Osteoblast (primary cell): ENCODE measurements around the gene PKN2. TPM values are rescaled to one million over a fixed set of nuclear protein-coding genes. Genes with fewer than 3 reads are reported as not detected.

ENCODE experiments used
- DNase-seq: peaks from one replicate; pipeline ENCODE4 v3.0.0; 2011; ENCODE audit warnings: low spot score, mixed read lengths; ENCODE audit not compliant: insufficient read length; ENCODE audit errors: missing footprints
- H2AFZ ChIP-seq: 2 replicates; pipeline ENCODE4 v1.6.0; 2011; ENCODE audit warnings: mild to moderate bottlenecking, low read length
- H3K27ac ChIP-seq: 2 replicates; pipeline ENCODE4 v1.5.1; 2011; ENCODE audit warnings: mild to moderate bottlenecking, low read depth, low read length, moderate library complexity
- H3K27me3 ChIP-seq: 2 replicates; pipeline ENCODE4 v1.6.0; 2012; ENCODE audit warnings: mild to moderate bottlenecking, control low read depth, inconsistent platforms, low read length, moderate library complexity; ENCODE audit not compliant: insufficient read depth
- H3K36me3 ChIP-seq: 2 replicates; pipeline ENCODE4 v1.5.1; 2011; ENCODE audit warnings: mild to moderate bottlenecking, low read length, control low read depth, moderate library complexity; ENCODE audit not compliant: insufficient read depth
- H3K4me1 ChIP-seq: 2 replicates; pipeline ENCODE4 v1.5.1; 2011; ENCODE audit warnings: mild to moderate bottlenecking, low read length, control low read depth, moderate library complexity; ENCODE audit not compliant: insufficient read depth
- H3K4me2 ChIP-seq: 2 replicates; pipeline ENCODE4 v1.6.0; 2011; ENCODE audit warnings: mild to moderate bottlenecking, low read length; ENCODE audit not compliant: insufficient read depth
- H3K4me3 ChIP-seq: fragments of 200-600 bp; sonication (generic); 3 replicates; pipeline ENCODE4 v1.5.1; 2012; ENCODE audit warnings: mild to moderate bottlenecking, low read length, inconsistent platforms; ENCODE audit not compliant: insufficient read depth
- H3K79me2 ChIP-seq: 2 replicates; pipeline ENCODE4 v1.6.0; 2012; ENCODE audit warnings: mild to moderate bottlenecking, low read length, control low read depth, inconsistent platforms; ENCODE audit not compliant: insufficient read depth
- H3K9me3 ChIP-seq: 2 replicates; pipeline ENCODE4 v1.5.1; 2011; ENCODE audit warnings: low read depth, low read length, control low read depth
- H4K20me1 ChIP-seq: 2 replicates; pipeline ENCODE4 v1.6.0; 2012; ENCODE audit warnings: mild to moderate bottlenecking, low read length, control low read depth; ENCODE audit not compliant: insufficient read depth
- CTCF ChIP-seq: IDR thresholded peaks from 2 replicates; pipeline ENCODE4 v1.5.1; 2011; ENCODE audit warnings: mild to moderate bottlenecking, low read depth, low read length, moderate library complexity; ENCODE audit errors: extremely low read depth
- total RNA-seq: library from RNA; depleted of rRNA; stranded (reverse); fragments of >200 nt; gene quantifications from 2 replicates; pipeline ENCODE4 v1.2.3, GENCODE V29; 2012

Gene PKN2
- total RNA-seq, 1 donor, result 43.4 TPM

DNA sequence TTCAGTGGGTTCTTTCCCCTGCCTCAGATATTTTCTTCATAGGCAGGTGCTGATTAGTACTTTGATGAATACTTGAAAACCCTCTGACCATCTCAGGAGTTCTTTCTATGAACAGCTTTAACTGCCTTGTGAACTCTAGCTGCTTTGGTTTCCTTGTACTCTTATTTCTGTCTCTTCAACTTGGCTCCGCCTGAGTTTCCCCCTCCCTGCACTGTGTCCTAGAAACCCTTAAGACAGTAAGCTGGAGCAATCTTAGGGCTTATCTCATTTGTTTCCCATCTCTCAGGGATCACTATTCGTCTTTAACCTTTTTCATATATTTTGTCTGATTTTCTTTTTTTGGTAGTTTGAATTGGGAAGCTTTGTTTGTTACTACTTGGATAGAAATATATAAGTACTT, 99.1 kb downstream of the PKN2 start:
- peaks cover 13% of the 10 kb centered on the region for H3K36me3 ChIP-seq
- no peak overlapping the region for H2AFZ ChIP-seq
- no peaks in the 10 kb centered on the region for H3K4me1 ChIP-seq
- no peak for TF ChIP-seq CTCF
- no peaks in the 10 kb centered on the region for H3K27me3 ChIP-seq
- H4K20me1 ChIP-seq, result no peaks in the 10 kb centered on the region
- H3K9me3 ChIP-seq, result no peaks in the 10 kb centered on the region
- H3K79me2 ChIP-seq, result no peaks in the 10 kb centered on the region
- no peak overlapping the region for H3K27ac ChIP-seq
- H3K4me2 ChIP-seq, result no peak overlapping the region
- DNase-seq, result no peak
- H3K4me3 ChIP-seq, result no peak overlapping the region

GRCh38 chr1:88784551-88784950, 100.5 kb downstream of the PKN2 start:
- Histone ChIP-seq H3K27ac (no peak overlapping the region), H3K36me3 (peaks cover 13% of the 10 kb centered on the region), H3K4me2 (no peak overlapping the region)

DNA sequence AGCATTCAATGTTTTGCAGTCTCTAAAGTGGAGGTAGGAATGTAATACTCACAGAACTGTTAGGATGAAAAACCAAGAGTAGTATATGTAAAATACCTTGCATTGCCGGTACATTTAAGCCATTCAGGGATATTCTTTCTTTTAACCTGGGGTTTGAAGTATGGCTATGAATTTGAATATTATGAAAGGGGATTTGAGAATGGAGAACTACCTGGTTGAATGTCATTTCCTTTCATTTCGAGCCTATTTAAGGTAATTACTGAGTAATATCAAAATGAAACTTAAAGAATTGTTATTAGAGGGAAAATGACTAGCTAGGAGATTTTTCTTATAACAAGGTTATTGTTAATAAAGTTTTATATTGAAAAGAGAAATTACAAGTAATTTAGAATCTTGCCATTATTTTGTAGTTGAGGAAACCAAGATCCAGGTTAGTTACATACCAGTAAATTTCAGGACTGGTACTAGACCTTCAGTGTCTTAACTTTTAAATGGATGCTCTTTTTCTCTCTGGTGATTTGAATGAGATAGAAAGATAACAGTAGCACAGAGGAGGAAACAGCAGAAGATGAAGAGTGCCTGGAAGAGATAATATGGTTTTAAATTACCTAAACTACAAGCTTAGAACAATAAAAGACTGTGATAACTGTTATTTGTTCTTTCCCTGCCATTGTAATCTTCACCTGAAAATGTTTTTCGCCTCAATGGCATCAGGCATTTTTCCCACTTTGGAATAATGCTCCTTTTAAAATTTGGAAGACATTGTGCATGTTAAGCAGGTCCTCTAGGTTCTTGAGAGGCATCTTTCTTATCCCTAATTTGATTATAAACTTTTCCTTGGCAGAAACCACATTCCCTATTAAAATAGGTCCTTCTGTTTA, 103.2 kb downstream of the PKN2 start:
- H3K4me3 ChIP-seq, result no peak overlapping the region
- H3K4me2 ChIP-seq, result no peak overlapping the region
- H3K4me1 ChIP-seq, result no peaks in the 10 kb centered on the region
- DNase-seq, result no peak
- no peaks in the 10 kb centered on the region for H3K9me3 ChIP-seq
- no peak overlapping the region for H2AFZ ChIP-seq
- no peak overlapping the region for H3K27ac ChIP-seq
- H3K36me3 ChIP-seq, result peaks cover 20% of the 10 kb centered on the region
- no peak for TF ChIP-seq CTCF
- no peaks in the 10 kb centered on the region for H3K79me2 ChIP-seq
- H4K20me1 ChIP-seq, result no peaks in the 10 kb centered on the region
- H3K27me3 ChIP-seq, result no peaks in the 10 kb centered on the region

More at GRCh38 chr1:88784551-88784950, 100.5 kb downstream of the PKN2 start:
- no peak for TF ChIP-seq CTCF
- Histone ChIP-seq H3K9me3 (no peaks in the 10 kb centered on the region), H3K4me3 (no peak overlapping the region), H3K4me1 (no peaks in the 10 kb centered on the region), H3K79me2 (no peaks in the 10 kb centered on the region), H2AFZ (no peak overlapping the region), H4K20me1 (no peaks in the 10 kb centered on the region), H3K27me3 (no peaks in the 10 kb centered on the region)
- no peak for DNase-seq

DNA sequence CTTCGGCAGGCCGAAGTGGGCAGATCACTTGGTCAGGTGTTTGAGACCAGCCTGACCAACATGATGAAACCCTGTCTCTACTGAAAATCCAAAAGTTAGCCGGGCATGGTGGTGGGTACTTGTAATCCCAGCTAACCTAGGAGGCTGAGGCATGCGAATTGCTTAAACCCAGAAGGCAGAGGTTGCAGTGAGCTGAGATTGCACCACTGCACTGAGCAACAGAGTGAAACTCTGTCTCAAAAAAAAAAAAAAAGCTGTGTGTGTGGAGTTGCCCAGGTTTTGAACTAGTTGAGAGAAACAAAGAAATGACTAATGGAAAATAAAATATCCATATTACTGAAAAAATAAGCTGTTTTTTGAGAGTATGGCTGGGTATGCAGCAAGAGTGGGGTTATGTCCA, 107.1 kb downstream of the PKN2 start:
- H3K4me2 ChIP-seq, result no peak overlapping the region
- H3K79me2 ChIP-seq, result no peaks in the 10 kb centered on the region
- no peaks in the 10 kb centered on the region for H3K27me3 ChIP-seq
- TF ChIP-seq CTCF, result no peak
- no peak overlapping the region for H2AFZ ChIP-seq
- H3K9me3 ChIP-seq, result no peaks in the 10 kb centered on the region
- peaks cover 13% of the 10 kb centered on the region for H3K36me3 ChIP-seq
- no peaks in the 10 kb centered on the region for H4K20me1 ChIP-seq
- DNase-seq, result no peak
- H3K4me3 ChIP-seq, result no peak overlapping the region
- no peaks in the 10 kb centered on the region for H3K4me1 ChIP-seq
- H3K27ac ChIP-seq, result no peak overlapping the region
